Aorta (tissue), 5 donors: Measurements from ENCODE around the gene EREG. TPM values are rescaled to one million over a fixed set of nuclear protein-coding genes. Genes with fewer than 3 reads are reported as not detected.
"Not testable (repeated sequence)": the region's sequence is repeated elsewhere in the genome, so short reads cannot be mapped to it uniquely, and the experiment has no call there.

Experiments used
- ATAC-seq: fragments of 200-7000 bp; cut with Tn5 transposase; one replicate; pipeline ENCODE4 v1.9.1; 2022; ENCODE audit warnings: moderate library complexity; ENCODE audit not compliant: low FRiP score
- DNase-seq, 2 donors: peaks; one replicate each; pipeline ENCODE4 v3.0.0-alpha.2; 2020
- H3K27ac ChIP-seq, 2 donors: one replicate each; pipeline ENCODE4 v1.5.1; 2013; ENCODE audit warnings: low read length in 2 of 2, mild to moderate bottlenecking in 2 of 2, moderate library complexity in 2 of 2, control low read depth in 1 of 2, inconsistent platforms in 1 of 2, low read depth in 1 of 2
- H3K27me3 ChIP-seq, 2 donors: one replicate each; pipeline ENCODE4 v1.6.1; 2013; ENCODE audit warnings: control low read depth in 1 of 2, low read length in 1 of 2, mild to moderate bottlenecking in 1 of 2, moderate library complexity in 1 of 2; ENCODE audit not compliant: insufficient read depth in 2 of 2, control insufficient read depth in 1 of 2
- H3K36me3 ChIP-seq, 2 donors: one replicate each; pipeline ENCODE4 v1.6.1; 2013; ENCODE audit warnings: control low read depth in 1 of 2, low read length in 1 of 2, mild to moderate bottlenecking in 1 of 2; ENCODE audit not compliant: insufficient read depth in 2 of 2, control insufficient read depth in 1 of 2
- H3K4me1 ChIP-seq, 2 donors: one replicate each; pipeline ENCODE4 v1.6.1; 2013; ENCODE audit warnings: low read length in 2 of 2, control low read depth in 1 of 2, mild to moderate bottlenecking in 1 of 2, moderate library complexity in 1 of 2; ENCODE audit not compliant: insufficient read depth in 2 of 2, control insufficient read depth in 1 of 2
- H3K4me3 ChIP-seq, 2 donors: one replicate each; pipeline ENCODE4 v1.5.1; 2013; ENCODE audit warnings: low read length in 2 of 2, control low read depth in 1 of 2, mild to moderate bottlenecking in 1 of 2
- H3K9me3 ChIP-seq: one replicate; pipeline ENCODE4 v1.6.1; 2013; ENCODE audit warnings: mild to moderate bottlenecking, low read length; ENCODE audit not compliant: control insufficient read depth
- WGBS, 2 donors: extraction: QIAGEN DNeasy Blood & Tissue Kit; methylation state at CpG; one replicate each; pipeline ENCODE4 v1.1.7; 2013; 5-methylcytosine and 5-hydroxymethylcytosine counted together
- intact Hi-C, 2 donors: fragments of 100-400 bp; cut with DNase I; formaldehyde crosslinking; loops; one replicate each; pipeline versions ENCODE4 v1.14.2 to v1.15.0; 2022
- polyA plus RNA-seq, 2 donors: library from polyadenylated mRNA; stranded (reverse); fragments of 200-250 nt; gene quantifications; one replicate each; pipeline ENCODE4 v1.2.3, GENCODE V29; 2013
- total RNA-seq, 2 donors: library from RNA; stranded (reverse); fragmentation: NEBNext Ultra II Directional; extraction: Animal tissue kit (Norgen Biotek cat#: 25700); gene quantifications; one replicate each; pipeline ENCODE4 v1.2.1, GENCODE V29; 2021
- donor health status: healthy with polysubstance abuse.
- donor health status: Bipolar disorder and iron deficiency.
- donor health status: DM: no; HTN: no; CAD: no.
- donor health status: DM: no; HTN: no; CAD: no.
- donor health status: DM: yes; HTN: yes; CAD: no.

Gene EREG
- total and polyA plus RNA-seq, 4 donors = 0.38 to 6.3 (median 0.66) TPM; not detected in 1

- Histone ChIP-seq H3K9me3 (no peaks in the 10 kb centered on the region), H3K4me1 (no peaks in the 10 kb centered on the region), H3K27ac (no peak overlapping the region), H3K36me3 (no peaks in the 10 kb centered on the region), H3K4me3 (no peak overlapping the region), H3K27me3 (no peaks in the 10 kb centered on the region)
- intact Hi-C loops = no loop called here
- ATAC-seq (no peak), DNase-seq (no peak)
- 88 to 97% methylated on average over 7 of the region's 7 CpGs for WGBS, 2 donors
Observed at GRCh38 chr4:74334636-74335035, 30.3 kb upstream of the EREG start.

DNA sequence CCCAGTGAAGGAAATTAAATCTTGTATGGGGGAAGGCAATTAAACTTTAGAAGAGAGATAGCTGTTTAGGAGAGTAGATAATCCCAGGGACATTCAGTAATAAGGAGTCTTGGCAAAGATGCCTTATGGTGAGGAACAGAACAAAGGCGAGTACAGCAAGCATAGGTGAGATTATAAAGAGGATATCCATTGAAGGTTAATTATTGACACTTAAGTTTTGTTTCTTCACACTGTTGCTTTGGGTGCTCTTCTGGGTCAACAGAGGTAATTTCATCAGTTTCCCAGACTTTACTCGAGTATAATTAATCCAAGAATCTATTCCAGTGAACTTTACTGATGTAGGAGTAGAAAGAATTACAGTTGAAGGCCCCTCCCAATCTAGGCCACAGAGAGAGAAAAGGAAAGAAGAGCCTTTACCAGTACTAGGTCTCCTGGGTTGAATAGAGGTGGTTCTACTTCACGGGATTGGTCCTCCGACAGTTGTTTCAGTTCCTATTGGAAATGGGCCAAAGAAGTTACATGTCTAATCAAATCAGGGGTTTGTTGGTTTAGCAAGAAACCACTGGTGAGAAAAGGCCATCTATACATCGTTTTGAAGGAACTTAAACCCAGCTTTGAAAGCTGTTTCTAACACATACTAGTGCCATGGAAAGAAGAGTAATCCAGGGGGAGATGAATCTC is 29.5 kb upstream of the EREG start:
- ATAC-seq = no peak
- intact Hi-C loops = no loop called here

GRCh38 chr4:74338792-74339333 is 26.1 kb upstream of the EREG start:
- Histone ChIP-seq H3K4me1 (no peaks in the 10 kb centered on the region), H3K4me3 (no peak overlapping the region), H3K36me3 (no peaks in the 10 kb centered on the region), H3K27ac (no peak overlapping the region), H3K9me3 (no peaks in the 10 kb centered on the region), H3K27me3 (no peaks in the 10 kb centered on the region)
- DNase-seq = no peak
- 86 to 91% methylated on average over 4 of the region's 4 CpGs for WGBS, 2 donors
- intact Hi-C loops = no loop called here
- no peak for ATAC-seq

More for the DNA sequence above, 29.5 kb upstream of the EREG start:
- H3K36me3 ChIP-seq = no peaks in the 10 kb centered on the region
- H3K4me3 ChIP-seq = no peak overlapping the region
- H3K27ac ChIP-seq = no peak overlapping the region
- no peaks in the 10 kb centered on the region for H3K27me3 ChIP-seq
- no peaks in the 10 kb centered on the region for H3K4me1 ChIP-seq
- WGBS, 2 donors = 74 to 86% methylated on average over 5 of the region's 5 CpGs
- no peak for DNase-seq
- H3K9me3 ChIP-seq = no peaks in the 10 kb centered on the region

DNA sequence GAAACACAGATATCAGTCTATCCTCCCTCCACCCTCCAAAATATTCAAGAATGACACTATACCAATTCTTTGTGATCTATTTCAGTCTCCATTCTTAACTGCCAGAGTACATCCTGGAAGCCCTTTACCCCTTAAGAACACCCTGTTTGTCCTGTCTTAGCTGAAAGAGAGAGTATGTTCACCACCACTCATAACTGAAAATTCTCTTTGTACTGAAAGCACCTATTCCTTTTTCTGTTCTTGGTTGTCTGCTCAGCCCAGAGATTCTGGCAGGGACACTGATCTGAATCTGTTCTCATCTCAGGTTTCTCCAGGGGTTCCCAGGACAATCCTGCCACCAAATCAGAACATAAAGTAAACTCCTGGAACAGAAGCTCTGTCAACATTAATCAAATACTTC is 25.4 kb upstream of the EREG start:
- Histone ChIP-seq H3K4me3 (no peak overlapping the region), H3K4me1 (no peaks in the 10 kb centered on the region), H3K27ac (no peak overlapping the region), H3K9me3 (no peaks in the 10 kb centered on the region), H3K36me3 (no peaks in the 10 kb centered on the region), H3K27me3 (no peaks in the 10 kb centered on the region)
- no peak for ATAC-seq
- DNase-seq = no peak
- intact Hi-C loops = no loop called here

DNA sequence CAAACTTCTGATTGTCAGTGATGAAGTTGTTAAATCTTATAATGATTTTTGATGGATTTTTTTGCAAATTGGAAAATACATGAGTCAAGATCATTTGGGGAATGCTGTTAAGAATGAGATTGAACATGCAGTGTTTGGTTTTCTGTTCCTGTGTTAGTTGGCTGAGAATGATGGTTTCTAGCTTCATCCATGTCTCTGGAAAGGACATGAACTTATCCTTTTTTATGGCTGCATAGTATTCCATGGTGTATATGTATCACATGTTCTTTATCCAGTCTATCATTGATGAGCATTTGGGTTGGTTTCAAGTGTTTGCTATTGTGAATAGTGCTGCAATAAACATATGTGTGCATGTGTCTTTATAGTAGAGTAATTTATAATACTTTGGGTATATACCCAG is 24.5 kb upstream of the EREG start:
- H3K36me3 ChIP-seq, H3K9me3 ChIP-seq, intact Hi-C loops, DNase-seq, H3K4me1 ChIP-seq, H3K4me3 ChIP-seq, H3K27ac ChIP-seq, H3K27me3 ChIP-seq, ATAC-seq: not testable (repeated sequence)

- Histone ChIP-seq H3K36me3 (no peaks in the 10 kb centered on the region), H3K27ac (no peak overlapping the region), H3K27me3 (no peaks in the 10 kb centered on the region), H3K4me3 (no peak overlapping the region), H3K9me3 (no peaks in the 10 kb centered on the region), H3K4me1 (no peaks in the 10 kb centered on the region)
- DNase-seq (no peak), ATAC-seq (no peak)
- WGBS, 2 donors = 48 to 71% methylated on average over 1 of the region's 1 CpG
- intact Hi-C loops = no loop called here
Observed at GRCh38 chr4:74344031-74344430, 20.9 kb upstream of the EREG start.

- H3K27me3 ChIP-seq = no peaks in the 10 kb centered on the region
- no peak for DNase-seq
- no peaks in the 10 kb centered on the region for H3K4me1 ChIP-seq
- no peak for ATAC-seq
- no peak overlapping the region for H3K4me3 ChIP-seq
- intact Hi-C loops = no loop called here
- 82% methylated on average over 4 of the region's 4 CpGs for WGBS, 2 donors
- no peaks in the 10 kb centered on the region for H3K36me3 ChIP-seq
- H3K27ac ChIP-seq = no peak overlapping the region
- no peaks in the 10 kb centered on the region for H3K9me3 ChIP-seq
Observed at GRCh38 chr4:74353858-74354257, 11.1 kb upstream of the EREG start.

DNA sequence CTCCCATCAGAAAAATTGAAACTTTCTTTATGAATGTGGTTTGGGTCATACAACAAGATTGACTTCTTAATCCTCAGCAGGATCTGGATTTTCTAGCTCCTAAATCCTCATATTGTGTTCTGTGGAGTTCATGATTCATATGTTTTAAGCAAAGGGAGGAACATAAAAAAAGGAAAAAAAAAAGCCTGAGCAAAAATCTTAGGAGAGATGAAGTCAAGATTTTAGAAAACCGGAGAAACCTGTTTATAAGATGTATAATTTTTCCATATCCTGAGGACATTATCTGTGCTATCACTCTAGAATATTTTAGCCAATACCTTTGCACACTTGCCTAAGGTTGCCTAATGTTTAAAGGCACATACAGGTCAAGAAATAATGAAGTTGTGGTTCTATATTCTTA is 7.0 kb upstream of the EREG start:
- no peaks in the 10 kb centered on the region for H3K27me3 ChIP-seq
- H3K4me1 ChIP-seq = no peaks in the 10 kb centered on the region
- no peaks in the 10 kb centered on the region for H3K36me3 ChIP-seq
- H3K27ac ChIP-seq = no peak overlapping the region
- ATAC-seq = no peak
- 89 to 90% methylated on average over 1 of the region's 1 CpG for WGBS, 2 donors
- no peaks in the 10 kb centered on the region for H3K9me3 ChIP-seq
- no peak overlapping the region for H3K4me3 ChIP-seq
- no peak for DNase-seq
- intact Hi-C loops = no loop called here

DNA sequence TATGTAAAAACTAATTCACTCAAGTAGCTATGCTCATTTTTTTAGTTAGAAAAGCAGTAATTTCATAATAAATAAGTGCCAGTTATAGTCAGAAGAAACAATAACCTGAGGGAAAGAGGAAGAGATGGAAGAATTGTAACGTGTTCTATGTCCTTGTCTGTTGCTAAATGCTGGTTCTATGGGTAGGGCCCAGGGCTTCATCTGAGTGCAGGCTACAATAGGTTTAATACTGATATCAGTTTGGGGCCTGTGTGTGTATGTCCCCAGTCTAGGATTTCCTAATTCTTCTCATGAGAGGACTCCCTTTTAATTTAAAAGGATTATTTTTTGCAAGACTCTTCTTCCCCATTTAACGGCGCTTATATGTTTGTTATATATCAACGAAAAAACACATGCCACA is 3.3 kb upstream of the EREG start:
- DNase-seq (no peak), ATAC-seq (no peak)
- Histone ChIP-seq H3K4me3 (no peak overlapping the region), H3K4me1 (no peaks in the 10 kb centered on the region), H3K27me3 (peaks cover 0 to 3% of the 10 kb centered on the region in 2 donors), H3K27ac (no peak overlapping the region), H3K9me3 (no peaks in the 10 kb centered on the region), H3K36me3 (no peaks in the 10 kb centered on the region)
- intact Hi-C loops = no loop called here
- WGBS, 2 donors = 72 to 86% methylated on average over 4 of the region's 4 CpGs
